Measurements from ENCODE around the gene ETFA.

- TF ChIP-seq CTCF (IDR thresholded peaks at IDR 0.05; ENCODE audit: poor library complexity) = no peak
- no peak for TF ChIP-seq EZH2phosphoT487 (IDR thresholded peaks at IDR 0.05; ENCODE audit: low read depth, severe bottlenecking, unreplicated experiment)
- no peak for TF ChIP-seq EZH2 (IDR thresholded peaks at IDR 0.05; ENCODE audit: borderline replicate concordance)
These were observed 76.9 kb downstream of the ETFA start for GRCh38 chr15:76234337-76234889.

Data from hepatocyte (in vitro differentiated cells).